HCT116 (cell line): Measurements from ENCODE around the gene SAMHD1. TPM values are rescaled to one million over a fixed set of nuclear protein-coding genes. Genes with fewer than 3 reads are reported as not detected.

ENCODE experiments used
- ATAC-seq: fragments of 200-7000 bp; cut with Tn5 transposase; 2 replicates; pipeline ENCODE4 v1.9.1; 2020; ENCODE audit warnings: mild to moderate bottlenecking, moderate library complexity
- BruUV-seq: library from RNA; stranded (reverse); fragments of 400-500 nt; replicated peaks from 2 replicates; lab custom pipeline; 2021; lab: Mats Ljungman, UMichigan
- CTCF ChIA-PET: fragments of 300-600 bp; sonication (Branson Sonifier 250); formaldehyde crosslinking; loops from one replicate; lab custom pipeline; 2021; ENCODE audit warnings: antibody characterized with exemption; lab: Charles Lee
- POLR2A ChIA-PET: fragments of 300-600, 350-600 bp; sonication (Branson Sonifier 250); formaldehyde crosslinking; loops from one replicate; lab custom pipeline; 2021; ENCODE audit warnings: antibody characterized with exemption; lab: Charles Lee
- RAD21 ChIA-PET, 2 experiments: fragments of 300-600 bp; sonication (Branson Sonifier 250); formaldehyde crosslinking; loops; one replicate each; lab custom pipeline; 2023; ENCODE audit warnings: low total read pairs in 2 of 2; ENCODE audit not compliant: uncharacterized antibody in 2 of 2, unreplicated experiment in 2 of 2, low non-redundant PET in 1 of 2; lab: Charles Lee
- DNase-seq: peaks from one replicate; pipeline ENCODE4 v3.0.0-alpha.2; 2010; ENCODE audit warnings: low read depth, low spot score
- H2AFZ ChIP-seq: fragments of 200-600 bp; shearing (Covaris generic), sonication (generic); 2 replicates; pipeline ENCODE4 v1.6.1; 2017; ENCODE audit warnings: low read depth, mixed run types, mixed read lengths, antibody characterized with exemption, low read length; ENCODE audit not compliant: poor library complexity, severe bottlenecking
- H3K27ac ChIP-seq: 2 replicates; pipeline ENCODE4 v1.5.1; 2012; ENCODE audit warnings: low read depth, low read length
- H3K27me3 ChIP-seq: fragments of 200-600 bp; sonication (generic); 2 replicates; pipeline ENCODE4 v1.6.1; 2016; ENCODE audit warnings: mixed run types, low read length, mixed read lengths; ENCODE audit not compliant: insufficient read depth
- H3K36me3 ChIP-seq, 2 experiments: fragments of 200-500 bp in 1 of 2; fragments of 200-600 bp in 1 of 2; sonication (Bioruptor generic) in 1 of 2; sonication (generic) in 1 of 2; 2 replicates each; pipeline versions ENCODE4 v1.5.1 to v1.6.1; 2014 to 2016; ENCODE audit warnings: low read length in 2 of 2, inconsistent platforms in 1 of 2, mixed read lengths in 1 of 2, mixed run types in 1 of 2; ENCODE audit not compliant: insufficient read depth in 2 of 2, control insufficient read depth in 1 of 2
- H3K4me1 ChIP-seq, 2 experiments: fragments of 200-600 bp in 1 of 2; sonication (generic) in 1 of 2; 2 replicates each; pipeline versions ENCODE4 v1.5.1 to v1.6.1; 2012 to 2017; ENCODE audit warnings: low read length in 2 of 2, inconsistent platforms in 1 of 2, mild to moderate bottlenecking in 1 of 2, mixed read lengths in 1 of 2, mixed run types in 1 of 2, moderate library complexity in 1 of 2; ENCODE audit not compliant: insufficient read depth in 2 of 2, control insufficient read depth in 1 of 2
- H3K4me2 ChIP-seq: fragments of 200-600 bp; sonication (generic); 2 replicates; pipeline ENCODE4 v1.6.1; 2017; ENCODE audit warnings: mixed run types, low read length, mixed read lengths
- H3K4me3 ChIP-seq, 2 experiments: fragments of 200-600 bp in 1 of 2; sonication (generic) in 1 of 2; replicated peaks in 1 of 2; 2 replicates each; pipeline ENCODE4 v1.5.1; 2011 to 2016; ENCODE audit warnings: low read length in 2 of 2, control low read depth in 1 of 2, low read depth in 1 of 2, mild to moderate bottlenecking in 1 of 2, mixed read lengths in 1 of 2, mixed run types in 1 of 2
- H3K79me2 ChIP-seq: fragments of 200-600 bp; sonication (generic); 2 replicates; pipeline ENCODE4 v1.6.1; 2017; ENCODE audit warnings: mild to moderate bottlenecking, mixed run types, low read length, moderate library complexity, mixed read lengths; ENCODE audit not compliant: insufficient read depth
- H3K9ac ChIP-seq: fragments of 200-600 bp; sonication (generic); 2 replicates; pipeline ENCODE4 v1.6.1; 2016; ENCODE audit warnings: low read length, mixed read lengths
- H3K9me2 ChIP-seq: fragments of 200-600 bp; sonication (generic), shearing (Covaris generic); 2 replicates; pipeline ENCODE4 v1.6.1; 2017; ENCODE audit warnings: mixed run types, mild to moderate bottlenecking, moderate library complexity; ENCODE audit not compliant: insufficient read depth
- H3K9me3 ChIP-seq, 2 experiments: fragments of 200-500 bp in 1 of 2; fragments of 200-600 bp in 1 of 2; sonication (Bioruptor generic) in 1 of 2; sonication (generic) in 1 of 2; 2 replicates each; pipeline ENCODE4 v1.6.1; 2014 to 2017; ENCODE audit warnings: low read length in 2 of 2, mixed read lengths in 2 of 2, inconsistent platforms in 1 of 2, low read depth in 1 of 2, mild to moderate bottlenecking in 1 of 2, mixed run types in 1 of 2, moderate library complexity in 1 of 2; ENCODE audit not compliant: control insufficient read depth in 1 of 2, insufficient read depth in 1 of 2
- H4K20me1 ChIP-seq: fragments of 200-600 bp; sonication (generic), shearing (Covaris generic); 2 replicates; pipeline ENCODE4 v1.6.1; 2017; ENCODE audit warnings: mixed run types, mild to moderate bottlenecking, moderate library complexity; ENCODE audit not compliant: insufficient read depth
- ATF3 ChIP-seq: IDR thresholded peaks from 2 replicates; pipeline ENCODE4 v1.6.1; 2012
- CTCF ChIP-seq, 3 experiments: fragments of 200-600 bp in 1 of 3; sonication (generic) in 1 of 3; IDR thresholded peaks in 2 of 3; conservative IDR thresholded peaks in 1 of 3; 2 replicates each; pipeline ENCODE4 v1.5.1; 2012 to 2017; ENCODE audit warnings: low read depth in 2 of 3, low read length in 2 of 3, antibody characterized with exemption in 1 of 3, borderline replicate concordance in 1 of 3, control low read depth in 1 of 3, mild to moderate bottlenecking in 1 of 3, mixed read lengths in 1 of 3, mixed run types in 1 of 3, moderate library complexity in 1 of 3; ENCODE audit not compliant: insufficient read depth in 1 of 3
- ELF1 ChIP-seq: IDR thresholded peaks from 2 replicates; pipeline ENCODE4 v1.6.1; 2012; ENCODE audit warnings: low read depth, borderline replicate concordance
- EZH2 ChIP-seq: fragments of 200-600 bp; sonication (generic); IDR thresholded peaks from 2 replicates; pipeline ENCODE4 v1.6.1; 2017; ENCODE audit warnings: antibody characterized with exemption, mixed run types
- FOSL1 ChIP-seq: IDR thresholded peaks from 2 replicates; pipeline ENCODE4 v1.6.1; 2012; ENCODE audit warnings: low read depth
- POLR2A ChIP-seq: IDR thresholded peaks from 2 replicates; pipeline ENCODE4 v1.7.0; 2011; ENCODE audit warnings: borderline replicate concordance; ENCODE audit not compliant: insufficient read depth, insufficient read length; ENCODE audit errors: extremely low read depth
- RAD21 ChIP-seq: IDR thresholded peaks from 2 replicates; pipeline ENCODE4 v1.6.1; 2012; ENCODE audit warnings: low read depth, mild to moderate bottlenecking
- SIN3A ChIP-seq: IDR thresholded peaks from 2 replicates; pipeline ENCODE4 v1.6.1; 2012; ENCODE audit warnings: low read depth
- SP1 ChIP-seq: IDR thresholded peaks from 2 replicates; pipeline ENCODE4 v1.6.1; 2012; ENCODE audit warnings: low read depth
- YY1 ChIP-seq: IDR thresholded peaks from 2 replicates; pipeline ENCODE4 v1.6.1; 2011; ENCODE audit warnings: low read length, low read depth, moderate library complexity, mild to moderate bottlenecking; ENCODE audit not compliant: insufficient replicate concordance; ENCODE audit errors: extremely low read depth
- ZNF274 ChIP-seq: fragments of 200-500 bp; sonication (Bioruptor generic); IDR thresholded peaks from 2 replicates; pipeline ENCODE4 v1.6.1; 2014; ENCODE audit warnings: mild to moderate bottlenecking, low read depth, low read length, inconsistent platforms
- intact Hi-C: fragments of 100-400 bp; cut with micrococcal nuclease; formaldehyde crosslinking; loops from 2 replicates; pipeline ENCODE4 v1.10.0; 2022
- total RNA-seq: library from RNA; stranded (reverse); gene quantifications from one replicate; pipeline ENCODE4 v1.2.1, GENCODE V29; 2021; ENCODE audit not compliant: unreplicated experiment

SAMHD1 gene
- total RNA-seq, 1 experiment from 2014 or later: 21.4 TPM

- no peak for DNase-seq
- Histone ChIP-seq H3K27me3 (no peaks in the 10 kb centered on the region), H3K27ac (no peak overlapping the region), H3K9me3 (peaks cover 4 to 7% of the 10 kb centered on the region in 2 experiments; a peak in 1 of 4 replicates), H3K4me3 (no peak overlapping the region), H4K20me1 (no peaks in the 10 kb centered on the region)
- RAD21 ChIA-PET: no interaction called here
- TF ChIP-seq SIN3A (no peak), SP1 (no peak), FOSL1 (no peak), CTCF (IDR thresholded peaks at IDR 0.05 in 2 of 3, conservative IDR thresholded peaks at IDR 0.05 in 1 of 3; ENCODE audit: borderline replicate concordance in 1 of 3, insufficient read depth in 1 of 3, low read depth in 2 of 3, low read length in 2 of 3) (no peak), ELF1 (no peak), YY1 (no peak), ZNF274 (no peak), POLR2A (no peak), EZH2 (no peak), ATF3 (no peak), RAD21 (no peak)
- TF ChIP-seq, all 23 proteins: peak for 0
- BruUV-seq: no TSS peak
- Histone ChIP-seq H3K9me2 (no peaks in the 10 kb centered on the region), H2AFZ (no peak overlapping the region), H3K4me1 (no peaks in the 10 kb centered on the region), H3K36me3 (no peaks in the 10 kb centered on the region), H3K4me2 (no peak overlapping the region), H3K9ac (no peak overlapping the region), H3K79me2 (no peaks in the 10 kb centered on the region)
- ChIA-PET POLR2A (no interaction called here), CTCF (no interaction called here)
- ATAC-seq: no peak
- intact Hi-C loops: no loop called here
Measured at GRCh38 chr20:36959242-36959641, 7.7 kb upstream of the SAMHD1 start.
